NCI-H146 treated with DMSO at 0.1 percent for 48 hours (cell line): ENCODE measurements around the gene CHIC1.

ENCODE experiments used
- DNase-seq: peaks from one replicate; lab custom pipeline; 2025; ENCODE audit not compliant: unreplicated experiment; lab: John Stamatoyannopoulos, UW

Gene CHIC1

DNA sequence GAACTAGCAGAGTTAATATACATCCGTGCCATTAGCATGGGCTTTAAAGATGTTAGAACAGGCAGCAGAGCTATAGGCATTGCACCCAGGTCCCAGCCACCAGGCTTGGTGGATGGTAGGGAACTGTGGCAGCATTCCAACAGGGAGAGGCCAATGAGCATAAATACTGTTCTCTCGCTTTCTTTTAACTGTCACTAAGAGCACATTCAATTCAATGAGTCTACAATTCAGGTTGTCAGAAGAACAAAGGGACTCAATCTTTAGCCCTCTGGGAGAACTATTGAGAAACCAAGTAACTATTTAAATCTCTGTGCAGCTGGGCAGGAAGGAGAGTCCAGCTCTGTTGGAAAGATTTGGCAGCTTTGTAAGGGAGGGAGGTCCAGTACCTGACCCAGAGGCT is 165.6 kb downstream of the CHIC1 start:
- no peak for DNase-seq
